Mesothelial cell of epicardium (in vitro differentiated cells): ENCODE data around the gene NR3C1. TPM values are rescaled to one million over a fixed set of nuclear protein-coding genes. Genes with fewer than 3 reads are reported as not detected.

ENCODE experiments used
- DNase-seq, 2 experiments: peaks; one replicate each; pipeline ENCODE4 v3.0.0; 2021; ENCODE audit warnings: low spot score in 2 of 2; ENCODE audit not compliant: unreplicated experiment in 2 of 2
- H3K27ac Mint-ChIP-seq: 2 replicates; pipeline ENCODE4 v1.8.0; 2021; ENCODE audit warnings: mixed read lengths
- H3K27me3 Mint-ChIP-seq: 2 replicates; pipeline ENCODE4 v1.8.0; 2021; ENCODE audit warnings: low read depth, mixed read lengths
- H3K36me3 Mint-ChIP-seq: 2 replicates; pipeline ENCODE4 v1.8.0; 2021; ENCODE audit warnings: mixed read lengths
- H3K4me1 Mint-ChIP-seq: 2 replicates; pipeline ENCODE4 v1.8.0; 2021; ENCODE audit warnings: mixed read lengths
- H3K4me3 Mint-ChIP-seq: 2 replicates; pipeline ENCODE4 v1.8.0; 2021; ENCODE audit warnings: mild to moderate bottlenecking, moderate library complexity, mixed read lengths
- H3K9me3 Mint-ChIP-seq: 2 replicates; pipeline ENCODE4 v1.8.0; 2021; ENCODE audit warnings: mixed read lengths
- total RNA-seq: library from RNA; stranded (reverse); gene quantifications from 3 replicates; pipeline ENCODE4 v1.2.1, GENCODE V29; 2021
- TF ChIP-seq, protein P1 (sequence below): fragments of 200-600 bp; sonication (generic); IDR thresholded peaks from one replicate; pipeline ENCODE4 v1.5.0; 2021; ENCODE audit warnings: antibody characterized with exemption; ENCODE audit not compliant: unreplicated experiment

The NR3C1 gene
- total RNA-seq, 1 donor from 2014 or later = 29.2 TPM

DNA sequence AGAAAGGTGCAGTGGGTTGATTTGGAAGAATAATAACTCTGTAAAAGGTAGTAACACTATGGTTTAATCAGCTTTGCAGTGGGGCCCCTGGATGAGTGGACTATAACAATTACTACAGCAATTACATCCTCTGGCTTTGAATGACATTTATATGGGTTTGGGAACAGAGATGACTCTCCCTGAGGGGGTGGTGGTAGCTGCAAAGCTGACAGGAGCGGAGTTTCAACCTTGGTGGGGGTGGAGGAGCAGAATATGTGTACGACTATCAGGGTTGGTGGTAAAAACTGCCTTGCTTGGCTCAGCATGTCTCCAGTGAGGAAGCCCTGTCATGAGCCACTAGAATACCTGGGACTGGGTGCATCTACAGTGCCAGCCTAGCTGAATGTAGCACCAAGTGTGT lies 28.3 kb upstream of the NR3C1 start:
- H3K4me3 Mint-ChIP-seq = no peak overlapping the region
- DNase-seq = no peak
- no peak overlapping the region for H3K27ac Mint-ChIP-seq
- H3K9me3 Mint-ChIP-seq = no peaks in the 10 kb centered on the region
- no peaks in the 10 kb centered on the region for H3K36me3 Mint-ChIP-seq
- peaks cover 16% of the 10 kb centered on the region for H3K4me1 Mint-ChIP-seq
- TF ChIP-seq, protein P1, sequence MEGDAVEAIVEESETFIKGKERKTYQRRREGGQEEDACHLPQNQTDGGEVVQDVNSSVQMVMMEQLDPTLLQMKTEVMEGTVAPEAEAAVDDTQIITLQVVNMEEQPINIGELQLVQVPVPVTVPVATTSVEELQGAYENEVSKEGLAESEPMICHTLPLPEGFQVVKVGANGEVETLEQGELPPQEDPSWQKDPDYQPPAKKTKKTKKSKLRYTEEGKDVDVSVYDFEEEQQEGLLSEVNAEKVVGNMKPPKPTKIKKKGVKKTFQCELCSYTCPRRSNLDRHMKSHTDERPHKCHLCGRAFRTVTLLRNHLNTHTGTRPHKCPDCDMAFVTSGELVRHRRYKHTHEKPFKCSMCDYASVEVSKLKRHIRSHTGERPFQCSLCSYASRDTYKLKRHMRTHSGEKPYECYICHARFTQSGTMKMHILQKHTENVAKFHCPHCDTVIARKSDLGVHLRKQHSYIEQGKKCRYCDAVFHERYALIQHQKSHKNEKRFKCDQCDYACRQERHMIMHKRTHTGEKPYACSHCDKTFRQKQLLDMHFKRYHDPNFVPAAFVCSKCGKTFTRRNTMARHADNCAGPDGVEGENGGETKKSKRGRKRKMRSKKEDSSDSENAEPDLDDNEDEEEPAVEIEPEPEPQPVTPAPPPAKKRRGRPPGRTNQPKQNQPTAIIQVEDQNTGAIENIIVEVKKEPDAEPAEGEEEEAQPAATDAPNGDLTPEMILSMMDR = no peak
- peaks cover 9% of the 10 kb centered on the region for H3K27me3 Mint-ChIP-seq

DNA sequence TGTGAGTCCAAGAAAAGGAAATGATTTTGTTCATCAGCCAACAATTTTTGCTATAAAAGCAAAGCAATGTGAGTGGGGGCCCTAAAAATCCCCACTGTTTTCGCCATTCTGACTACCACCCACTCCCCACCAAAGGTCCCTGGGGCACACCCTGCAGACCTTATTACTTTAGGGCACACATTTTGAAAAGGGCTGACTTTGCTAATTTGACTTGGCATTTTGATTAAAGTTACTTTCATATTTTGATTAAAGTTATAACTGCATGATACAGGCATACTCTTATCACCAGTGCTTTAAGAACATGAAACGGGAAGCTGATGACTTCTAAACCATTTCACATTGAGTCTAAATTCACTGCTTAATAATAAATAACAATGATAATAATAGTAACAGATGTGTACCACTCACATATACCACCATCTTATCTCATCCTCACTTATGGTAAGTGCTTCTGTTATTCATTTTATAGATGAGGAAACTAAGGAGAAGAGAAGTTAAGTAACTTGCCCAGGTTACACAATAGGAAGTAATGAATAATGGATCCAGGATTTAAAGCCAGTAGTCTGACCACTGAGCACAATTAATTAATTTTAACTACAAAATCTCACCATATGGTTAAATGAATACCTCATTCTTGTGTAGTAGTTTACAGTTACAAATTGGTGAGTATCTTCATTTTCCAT lies 25.4 kb upstream of the NR3C1 start:
- no peak overlapping the region for H3K4me3 Mint-ChIP-seq
- TF ChIP-seq, protein P1 = no peak
- H3K36me3 Mint-ChIP-seq = no peaks in the 10 kb centered on the region
- H3K27ac Mint-ChIP-seq = no peak overlapping the region
- no peaks in the 10 kb centered on the region for H3K9me3 Mint-ChIP-seq
- DNase-seq = no peak
- peaks cover 10% of the 10 kb centered on the region for H3K4me1 Mint-ChIP-seq
- H3K27me3 Mint-ChIP-seq = peaks cover 1% of the 10 kb centered on the region

DNA sequence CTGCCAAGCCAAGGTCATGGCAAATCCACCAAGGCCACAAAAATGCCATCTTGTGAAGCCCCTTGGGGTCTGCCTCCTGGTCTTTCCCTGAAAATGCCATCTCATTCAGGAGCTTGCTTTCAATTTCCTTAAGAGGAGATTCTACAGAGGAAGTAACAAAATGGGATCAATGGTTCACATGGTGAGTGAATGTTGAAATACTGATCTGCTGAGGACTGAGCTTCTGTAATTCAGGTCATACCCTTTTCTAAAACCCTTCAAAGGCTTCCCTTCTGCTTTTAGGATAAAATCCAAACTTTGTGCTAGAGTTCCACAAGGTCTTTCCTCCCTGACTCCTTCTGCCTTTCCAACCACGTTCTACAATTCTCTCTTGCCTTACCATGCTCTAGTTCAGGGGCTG lies 24.7 kb upstream of the NR3C1 start:
- H3K4me3 Mint-ChIP-seq = no peak overlapping the region

DNA sequence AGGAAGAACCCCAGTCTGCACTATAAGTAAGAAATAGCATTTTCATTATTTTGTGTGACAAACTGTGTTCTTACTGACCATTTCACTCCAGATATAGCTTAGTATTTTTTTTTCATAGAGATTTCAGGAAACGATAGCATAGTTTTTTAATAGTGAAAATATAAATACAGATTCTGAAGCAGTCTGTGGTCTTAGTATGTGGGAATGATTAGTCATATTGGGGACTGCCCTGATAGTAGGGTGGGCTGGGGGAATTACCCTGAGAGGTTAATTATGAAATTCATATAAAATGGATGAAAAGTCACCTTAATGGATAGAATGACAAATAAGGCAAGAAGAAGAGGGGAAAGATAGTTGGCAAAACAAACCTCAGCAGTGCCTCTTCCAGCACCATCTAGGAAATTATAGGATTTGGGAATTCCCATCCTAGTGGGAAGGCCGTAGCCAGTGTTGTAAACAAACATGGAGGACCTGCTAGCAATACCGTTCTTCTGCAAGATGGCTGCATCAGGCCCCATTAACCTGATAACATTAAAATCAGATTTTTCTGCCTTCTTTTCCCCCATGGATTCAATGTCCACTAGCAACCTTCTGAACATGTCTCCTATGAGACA lies 23.7 kb upstream of the NR3C1 start:
- Mint-ChIP-seq H3K36me3 (no peaks in the 10 kb centered on the region), H3K27ac (no peak overlapping the region), H3K27me3 (peaks cover 1% of the 10 kb centered on the region), H3K9me3 (no peaks in the 10 kb centered on the region), H3K4me3 (no peak overlapping the region), H3K4me1 (peaks cover 10% of the 10 kb centered on the region)
- DNase-seq = no peak
- TF ChIP-seq, protein P1 = no peak

More for the DNA sequence above, 24.7 kb upstream of the NR3C1 start:
- DNase-seq = no peak
- no peaks in the 10 kb centered on the region for H3K36me3 Mint-ChIP-seq
- no peaks in the 10 kb centered on the region for H3K9me3 Mint-ChIP-seq
- H3K27me3 Mint-ChIP-seq = peaks cover 1% of the 10 kb centered on the region
- TF ChIP-seq, protein P1 = no peak
- H3K4me1 Mint-ChIP-seq = peaks cover 10% of the 10 kb centered on the region
- no peak overlapping the region for H3K27ac Mint-ChIP-seq

DNA sequence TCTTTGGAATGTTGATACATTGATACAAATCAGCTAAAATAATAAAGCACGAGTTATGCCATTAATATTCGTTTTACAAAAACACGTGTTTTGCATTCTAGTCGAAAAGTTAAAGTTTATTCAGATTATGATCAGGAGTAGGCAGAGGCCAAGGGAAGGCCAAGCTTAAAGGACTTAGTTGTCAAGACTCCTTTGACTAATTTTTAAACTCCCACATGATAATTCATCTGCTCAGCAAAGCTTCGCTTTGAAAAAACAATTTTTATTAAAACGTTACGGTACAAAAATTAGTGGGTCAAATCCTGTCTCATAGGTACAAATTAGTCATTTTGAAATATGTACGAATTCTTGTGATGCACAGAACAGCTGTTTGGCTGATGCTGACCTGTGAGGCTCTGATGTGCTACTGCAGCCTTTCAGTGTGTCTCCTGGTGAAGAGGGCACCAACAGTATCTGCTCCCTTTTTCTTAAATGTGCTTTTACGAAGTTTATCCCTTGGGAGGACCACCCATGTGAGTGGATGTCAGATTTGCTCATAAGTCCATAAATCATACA lies 23.0 kb upstream of the NR3C1 start:
- TF ChIP-seq, protein P1 = no peak
- Mint-ChIP-seq H3K27ac (no peak overlapping the region), H3K27me3 (peaks cover 1% of the 10 kb centered on the region), H3K4me3 (no peak overlapping the region), H3K9me3 (no peaks in the 10 kb centered on the region), H3K36me3 (no peaks in the 10 kb centered on the region), H3K4me1 (peaks cover 10% of the 10 kb centered on the region)
- no peak for DNase-seq
